D721Med (cell line): ENCODE measurements around the gene ATP6V0E2.

Source experiments
- DNase-seq: peaks from one replicate; pipeline ENCODE4 v3.0.0; 2011; ENCODE audit warnings: low spot score; ENCODE audit not compliant: insufficient read length
- FAIRE-seq: peaks from 2 replicates; lab custom pipeline; 2011; peaks lifted over from hg19 to GRCh38; lab: Jason Lieb, UNC
- TF ChIP-seq, protein P1 (sequence below): IDR thresholded peaks from 2 replicates; pipeline ENCODE4 v1.5.1; 2012; ENCODE audit warnings: mild to moderate bottlenecking, control low read depth; ENCODE audit not compliant: insufficient read depth; ENCODE audit errors: missing control alignments

Gene ATP6V0E2

DNA sequence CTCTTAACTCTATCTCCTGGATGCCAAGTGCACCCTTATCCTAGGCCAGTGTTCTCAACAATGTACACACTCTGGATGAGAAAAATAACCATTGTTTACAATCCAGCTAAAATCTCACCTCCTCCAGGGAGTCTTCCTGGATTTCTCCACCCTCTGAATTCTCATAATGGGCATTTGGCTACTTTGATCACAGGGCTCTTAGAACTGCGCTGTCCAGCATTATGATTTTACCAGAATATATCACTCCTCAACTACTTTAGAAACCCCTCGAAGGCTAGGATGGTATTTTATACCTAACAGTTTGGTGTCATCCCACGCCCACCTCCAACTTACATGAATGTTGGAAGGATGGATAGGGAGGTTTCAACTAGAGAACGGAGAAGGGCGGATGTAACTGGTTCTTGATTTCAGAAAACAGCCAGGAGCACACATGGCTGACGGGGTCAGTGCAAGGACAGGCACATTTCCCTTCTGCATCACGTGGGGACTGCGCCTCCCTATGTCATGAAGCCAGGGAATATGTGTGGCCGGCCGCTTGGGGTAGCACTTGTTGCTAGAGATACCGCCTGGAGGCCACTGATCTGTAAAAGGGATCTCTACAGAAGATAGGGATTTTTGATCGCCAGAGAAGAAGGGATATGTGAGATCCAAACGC is 1.2 kb upstream of the ATP6V0E2 start:
- FAIRE-seq: no peak
- no peak for DNase-seq
- TF ChIP-seq, protein P1, sequence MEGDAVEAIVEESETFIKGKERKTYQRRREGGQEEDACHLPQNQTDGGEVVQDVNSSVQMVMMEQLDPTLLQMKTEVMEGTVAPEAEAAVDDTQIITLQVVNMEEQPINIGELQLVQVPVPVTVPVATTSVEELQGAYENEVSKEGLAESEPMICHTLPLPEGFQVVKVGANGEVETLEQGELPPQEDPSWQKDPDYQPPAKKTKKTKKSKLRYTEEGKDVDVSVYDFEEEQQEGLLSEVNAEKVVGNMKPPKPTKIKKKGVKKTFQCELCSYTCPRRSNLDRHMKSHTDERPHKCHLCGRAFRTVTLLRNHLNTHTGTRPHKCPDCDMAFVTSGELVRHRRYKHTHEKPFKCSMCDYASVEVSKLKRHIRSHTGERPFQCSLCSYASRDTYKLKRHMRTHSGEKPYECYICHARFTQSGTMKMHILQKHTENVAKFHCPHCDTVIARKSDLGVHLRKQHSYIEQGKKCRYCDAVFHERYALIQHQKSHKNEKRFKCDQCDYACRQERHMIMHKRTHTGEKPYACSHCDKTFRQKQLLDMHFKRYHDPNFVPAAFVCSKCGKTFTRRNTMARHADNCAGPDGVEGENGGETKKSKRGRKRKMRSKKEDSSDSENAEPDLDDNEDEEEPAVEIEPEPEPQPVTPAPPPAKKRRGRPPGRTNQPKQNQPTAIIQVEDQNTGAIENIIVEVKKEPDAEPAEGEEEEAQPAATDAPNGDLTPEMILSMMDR: no peak

DNA sequence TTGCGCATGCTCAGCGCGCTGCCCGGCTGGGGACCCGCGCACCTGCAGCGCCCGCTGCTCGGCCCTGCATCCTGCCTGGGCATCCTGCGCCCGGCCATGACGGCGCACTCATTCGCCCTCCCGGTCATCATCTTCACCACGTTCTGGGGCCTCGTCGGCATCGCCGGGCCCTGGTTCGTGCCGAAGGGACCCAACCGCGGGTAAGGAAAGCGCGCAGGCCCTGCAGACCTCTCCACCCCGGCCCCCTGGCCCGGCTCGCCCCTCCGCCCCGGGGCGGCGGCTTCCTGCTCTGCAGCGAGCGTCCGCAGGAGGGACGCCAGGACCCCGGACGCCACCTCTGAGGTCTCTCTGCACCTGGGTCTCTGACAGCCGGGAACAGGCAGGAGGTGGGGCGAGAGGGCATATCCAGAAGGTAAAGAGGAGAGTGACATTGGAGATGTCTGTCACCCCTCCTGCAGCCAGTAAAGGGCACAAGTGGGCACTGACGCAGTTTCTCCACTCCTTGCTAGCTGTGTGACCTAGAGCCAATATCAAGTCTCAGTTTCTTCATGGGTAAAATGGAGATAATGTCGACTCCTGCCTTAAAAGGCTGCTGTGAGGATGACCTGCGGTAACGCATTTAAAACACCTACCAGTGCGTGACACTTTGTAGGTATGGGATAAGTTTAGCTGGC is 338 bp downstream of the ATP6V0E2 start:
- no peak for DNase-seq
- TF ChIP-seq, protein P1: no peak
- no peak for FAIRE-seq

DNA sequence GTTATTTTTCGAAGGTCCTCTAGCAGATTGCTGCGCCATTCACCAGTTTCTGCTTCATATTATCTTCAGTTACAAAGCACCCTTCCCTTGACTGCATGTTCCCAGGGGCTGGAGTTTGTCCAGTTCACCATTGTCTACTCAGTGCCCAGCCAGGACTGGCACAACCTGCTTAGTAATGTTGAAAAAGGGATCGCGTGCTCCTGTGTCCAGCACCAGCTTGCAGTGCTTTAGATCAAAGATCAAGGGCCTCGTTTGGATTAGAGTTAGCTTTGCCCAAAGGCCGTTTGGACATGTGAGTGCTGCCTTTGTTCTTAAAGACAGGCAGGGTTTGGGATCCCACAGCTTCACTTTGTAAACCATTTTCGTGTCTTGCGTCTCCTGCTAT is 867 bp downstream of the ATP6V0E2 start:
- no peak for FAIRE-seq
- TF ChIP-seq, protein P1: no peak
- no peak for DNase-seq

DNA sequence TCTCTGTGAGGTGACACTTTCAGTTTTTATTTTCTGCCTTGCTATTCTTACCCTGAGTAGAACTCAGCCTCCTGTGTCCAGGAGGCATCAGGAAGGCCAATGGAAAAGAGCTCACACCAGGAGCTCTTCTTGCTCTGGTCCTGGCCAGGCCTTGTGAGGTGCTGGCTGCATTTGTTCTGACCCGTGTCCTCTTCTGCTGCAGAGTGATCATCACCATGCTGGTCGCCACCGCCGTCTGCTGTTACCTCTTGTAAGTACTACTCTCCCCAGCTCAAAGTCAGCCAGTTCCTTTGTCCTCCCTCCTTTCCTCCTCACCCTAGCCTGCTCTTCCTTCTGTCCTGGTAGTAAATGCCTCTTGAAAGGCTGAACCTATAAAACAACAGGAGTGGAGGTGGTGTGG is 1.6 kb downstream of the ATP6V0E2 start:
- DNase-seq (no peak), FAIRE-seq (no peak)
- TF ChIP-seq, protein P1: no peak

DNA sequence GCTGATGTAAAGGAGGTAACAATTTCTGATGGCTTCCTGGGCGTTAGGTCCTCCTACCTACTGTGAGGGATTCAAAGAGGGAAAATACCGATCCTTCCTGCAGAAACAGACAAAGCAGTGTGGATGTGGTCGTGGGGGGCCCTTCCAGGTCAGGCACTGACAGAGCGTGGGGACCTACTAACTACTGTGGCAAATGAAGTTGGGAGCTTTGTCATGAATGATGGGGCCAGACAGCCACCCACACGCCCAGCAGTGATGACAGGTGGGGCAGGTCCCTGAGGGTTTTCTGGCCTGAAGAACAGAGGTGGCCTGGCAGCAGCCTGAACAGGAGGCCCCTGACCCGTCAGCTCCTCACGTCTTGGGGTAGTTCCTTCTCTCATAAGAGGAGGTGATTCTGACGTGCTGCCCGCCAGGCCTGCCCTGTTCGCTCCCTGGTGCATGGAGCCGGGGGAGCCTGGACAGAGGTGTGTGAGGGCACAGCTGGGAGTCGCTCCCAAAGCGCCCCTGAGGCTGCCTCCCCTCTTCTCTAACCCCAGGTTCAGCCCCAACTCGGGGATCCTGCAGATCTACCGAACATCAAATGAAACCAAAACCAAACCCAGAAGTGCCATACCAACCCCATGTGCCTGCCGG is 4.2 kb downstream of the ATP6V0E2 start:
- no peak for FAIRE-seq
- TF ChIP-seq, protein P1: no peak
- DNase-seq: no peak

DNA sequence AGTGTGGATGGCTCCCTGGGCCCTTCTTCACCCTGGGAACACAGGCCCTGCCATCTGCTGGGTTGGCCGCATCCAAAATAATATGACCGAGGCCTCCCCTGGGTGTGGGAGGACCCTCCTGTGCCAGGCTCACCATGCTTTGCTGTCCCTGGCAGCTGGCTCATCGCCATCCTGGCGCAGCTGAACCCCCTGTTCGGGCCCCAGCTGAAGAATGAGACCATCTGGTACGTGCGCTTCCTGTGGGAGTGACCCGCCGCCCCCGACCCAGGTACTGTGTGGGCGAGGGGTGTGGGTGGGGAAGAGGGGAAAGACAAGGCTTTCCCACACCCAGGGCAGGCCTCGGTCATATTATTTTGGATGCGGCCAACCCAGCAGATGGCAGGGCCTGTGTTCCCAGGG is 4.8 kb downstream of the ATP6V0E2 start:
- no peak for DNase-seq
- FAIRE-seq: no peak

More for the DNA sequence above, 4.8 kb downstream of the ATP6V0E2 start:
- TF ChIP-seq, protein P1: no peak
